PC-3 (cell line): Measurements from ENCODE around the gene STRBP.

ENCODE experiments used
- EZH2phosphoT487 ChIP-seq: fragments of 300-600 bp; sonication (generic); IDR thresholded peaks from 2 replicates; pipeline ENCODE4 v1.6.1; 2018; ENCODE audit warnings: mild to moderate bottlenecking, antibody characterized with exemption, low read length, borderline replicate concordance
- TF ChIP-seq, protein P1 (sequence below): fragments of 300-600 bp; sonication (generic); conservative IDR thresholded peaks from 2 replicates; pipeline ENCODE4 v1.5.1; 2017; ENCODE audit warnings: antibody characterized with exemption, low read depth, mild to moderate bottlenecking, low read length

DNA sequence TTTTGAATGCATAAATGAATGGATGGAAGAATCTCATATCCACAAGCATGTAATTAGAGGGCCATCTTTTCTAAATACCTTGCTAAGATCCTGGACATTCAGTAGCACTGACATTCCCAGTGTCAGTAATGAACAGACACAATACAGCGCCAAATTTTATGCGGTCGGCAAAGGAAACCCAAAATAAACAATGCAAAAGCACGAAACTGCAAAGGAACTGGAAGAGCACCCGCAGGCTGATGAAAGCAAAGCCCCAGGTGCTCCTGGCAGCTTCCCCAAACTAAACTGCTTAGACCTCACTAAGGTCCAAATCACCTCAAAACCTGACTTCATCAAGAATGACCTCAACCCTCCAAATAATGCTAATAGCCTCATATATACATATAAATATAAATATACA is 133.0 kb downstream of the STRBP start:
- TF ChIP-seq, protein P1, sequence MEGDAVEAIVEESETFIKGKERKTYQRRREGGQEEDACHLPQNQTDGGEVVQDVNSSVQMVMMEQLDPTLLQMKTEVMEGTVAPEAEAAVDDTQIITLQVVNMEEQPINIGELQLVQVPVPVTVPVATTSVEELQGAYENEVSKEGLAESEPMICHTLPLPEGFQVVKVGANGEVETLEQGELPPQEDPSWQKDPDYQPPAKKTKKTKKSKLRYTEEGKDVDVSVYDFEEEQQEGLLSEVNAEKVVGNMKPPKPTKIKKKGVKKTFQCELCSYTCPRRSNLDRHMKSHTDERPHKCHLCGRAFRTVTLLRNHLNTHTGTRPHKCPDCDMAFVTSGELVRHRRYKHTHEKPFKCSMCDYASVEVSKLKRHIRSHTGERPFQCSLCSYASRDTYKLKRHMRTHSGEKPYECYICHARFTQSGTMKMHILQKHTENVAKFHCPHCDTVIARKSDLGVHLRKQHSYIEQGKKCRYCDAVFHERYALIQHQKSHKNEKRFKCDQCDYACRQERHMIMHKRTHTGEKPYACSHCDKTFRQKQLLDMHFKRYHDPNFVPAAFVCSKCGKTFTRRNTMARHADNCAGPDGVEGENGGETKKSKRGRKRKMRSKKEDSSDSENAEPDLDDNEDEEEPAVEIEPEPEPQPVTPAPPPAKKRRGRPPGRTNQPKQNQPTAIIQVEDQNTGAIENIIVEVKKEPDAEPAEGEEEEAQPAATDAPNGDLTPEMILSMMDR, result no peak
- TF ChIP-seq EZH2phosphoT487, result no peak
